Head of caudate nucleus (tissue), 42 donors: ENCODE measurements around the gene FOXL3.
"Not testable (repeated sequence)": the region's sequence is repeated elsewhere in the genome, so short reads cannot be mapped to it uniquely, and the experiment has no call there.

ENCODE experiments used
- DNase-seq, 42 donors: peaks; one replicate each; pipeline versions ENCODE4 v3.0.0 to v3.0.0-alpha.2; 2020 to 2021; ENCODE audit warnings: mixed read lengths in 7 of 42
- intact Hi-C: fragments of 100-400 bp; cut with DNase I; formaldehyde crosslinking; loops from one replicate; pipeline ENCODE4 v1.15.0; 2022

FOXL3 gene

GRCh38 chr7:289756-290553 is at the start of gene FOXL3:
TSS of gene FOXL3 (plus strand) at chr7:290170. CDS start at chr7:290170, 0 bp downstream.
- intact Hi-C loops: no loop called here
- peak in 4 of 42 donors; percentile 6 to 18 (median 8) for DNase-seq

- no peak for DNase-seq
- intact Hi-C loops: no loop called here
Observed at GRCh38 chr7:240887-241421, 49.0 kb upstream of the FOXL3 start.

- DNase-seq: no peak
- intact Hi-C loops: no loop called here
Observed at GRCh38 chr7:241513-241912, 48.5 kb upstream of the FOXL3 start.

DNA sequence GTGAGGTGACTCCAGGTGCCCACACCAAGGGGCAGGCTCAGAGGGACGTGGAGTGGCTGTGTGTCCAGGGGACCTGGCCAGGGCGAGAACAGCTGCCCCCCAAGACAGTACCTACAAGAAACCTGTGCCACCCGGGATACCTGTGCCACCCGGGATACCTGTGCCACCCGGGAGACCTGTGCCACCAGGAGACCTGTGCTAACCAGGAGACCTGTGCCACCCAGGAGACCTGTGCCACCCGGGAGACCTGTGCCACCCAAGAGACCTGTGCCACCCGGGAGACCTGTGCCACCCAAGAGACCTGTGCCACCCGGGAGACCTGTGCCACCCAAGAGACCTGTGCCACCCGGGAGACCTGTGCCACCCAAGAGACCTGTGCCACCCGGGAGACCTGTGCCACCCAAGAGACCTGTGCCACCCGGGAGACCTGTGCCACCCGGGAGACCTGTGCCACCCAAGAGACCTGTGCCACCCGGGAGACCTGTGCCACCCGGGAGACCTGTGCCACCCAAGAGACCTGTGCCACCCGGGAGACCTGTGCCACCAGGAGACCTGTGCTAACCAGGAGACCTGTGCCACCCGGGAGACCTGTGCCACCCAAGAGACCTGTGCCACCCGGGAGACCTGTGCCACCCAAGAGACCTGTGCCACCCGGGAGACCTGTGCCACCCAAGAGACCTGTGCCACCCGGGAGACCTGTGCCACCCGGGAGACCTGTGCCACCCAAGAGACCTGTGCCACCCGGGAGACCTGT is 47.0 kb upstream of the FOXL3 start:
- intact Hi-C loops, DNase-seq: not testable (repeated sequence)

GRCh38 chr7:243580-243978 is 46.4 kb upstream of the FOXL3 start:
- intact Hi-C loops, DNase-seq: not testable (repeated sequence)

DNA sequence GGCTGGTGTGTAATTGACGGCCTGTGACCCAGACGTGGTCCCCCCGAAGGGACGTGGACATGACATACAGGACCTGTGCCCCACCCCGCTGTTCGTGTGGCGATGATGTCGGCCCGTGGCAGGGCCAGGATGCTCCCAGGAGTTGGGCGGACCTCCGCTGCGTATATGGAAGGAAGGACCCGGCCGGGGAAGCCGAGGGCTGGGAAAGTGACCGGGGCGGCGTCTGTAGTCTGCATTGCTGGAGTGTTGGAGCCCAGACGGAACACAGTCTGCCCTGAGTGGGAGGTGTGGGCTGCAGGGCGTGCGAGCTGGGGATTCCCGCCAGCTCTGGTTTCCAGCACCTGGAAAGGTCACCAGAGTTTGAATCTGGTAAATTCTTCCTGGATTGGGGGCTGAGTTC is 45.0 kb upstream of the FOXL3 start:
- intact Hi-C loops: no loop called here
- DNase-seq: no peak

DNA sequence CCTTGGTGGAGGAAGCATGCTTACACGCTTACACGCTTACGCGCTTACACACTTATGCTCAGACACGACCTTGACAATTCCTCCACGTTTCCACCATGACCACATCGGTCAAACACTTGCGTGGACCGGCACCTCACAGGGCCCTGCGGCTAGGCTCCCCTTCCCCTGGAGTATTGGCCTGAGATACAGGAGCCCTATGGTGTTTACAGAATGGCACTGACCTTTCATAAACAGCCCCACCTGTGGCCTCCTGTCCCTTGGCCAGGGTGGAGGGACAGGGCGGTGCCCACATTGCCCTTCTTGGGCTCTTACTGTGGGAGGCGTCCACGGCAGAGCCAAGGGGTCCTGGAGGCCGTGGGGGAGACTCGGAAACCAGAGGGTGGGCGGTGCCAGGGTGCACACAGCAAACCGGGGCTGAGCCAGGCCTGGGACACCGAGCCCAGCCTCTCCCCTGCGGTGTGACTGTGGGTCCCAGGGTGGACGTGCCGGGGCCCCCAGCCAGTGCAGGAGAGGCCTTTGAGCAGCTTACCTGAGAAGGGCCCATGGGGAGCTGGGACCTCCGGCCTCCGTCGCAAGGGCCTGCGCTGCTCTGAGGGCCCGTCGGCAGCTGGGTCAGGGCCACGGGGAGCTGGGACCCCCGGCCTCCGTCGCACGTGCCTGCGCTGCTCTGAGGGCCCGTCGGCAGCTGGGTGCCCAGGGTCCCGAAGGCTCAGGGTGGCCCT is 44.2 kb upstream of the FOXL3 start:
- intact Hi-C loops: no loop called here
- DNase-seq: no peak

DNA sequence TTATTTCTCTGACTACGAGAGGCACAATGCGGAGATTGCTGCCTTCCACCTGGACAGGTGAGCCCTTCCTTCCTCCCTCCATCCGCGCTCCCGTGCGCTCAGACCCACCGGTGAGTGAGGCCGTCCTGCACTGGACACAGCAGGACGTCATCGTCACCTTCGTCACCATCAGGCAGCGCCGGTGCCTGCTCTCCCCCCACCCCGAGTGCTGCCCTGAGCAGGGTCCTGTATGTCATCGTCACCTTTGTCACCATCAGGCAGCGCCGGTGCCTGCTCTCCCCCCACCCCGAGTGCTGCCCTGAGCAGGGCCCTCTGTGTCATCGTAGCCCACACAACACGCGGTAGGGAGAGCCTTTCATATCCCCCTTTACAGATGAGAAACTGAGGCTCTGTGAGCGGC is 43.5 kb upstream of the FOXL3 start:
- no peak for DNase-seq
- intact Hi-C loops: no loop called here

DNA sequence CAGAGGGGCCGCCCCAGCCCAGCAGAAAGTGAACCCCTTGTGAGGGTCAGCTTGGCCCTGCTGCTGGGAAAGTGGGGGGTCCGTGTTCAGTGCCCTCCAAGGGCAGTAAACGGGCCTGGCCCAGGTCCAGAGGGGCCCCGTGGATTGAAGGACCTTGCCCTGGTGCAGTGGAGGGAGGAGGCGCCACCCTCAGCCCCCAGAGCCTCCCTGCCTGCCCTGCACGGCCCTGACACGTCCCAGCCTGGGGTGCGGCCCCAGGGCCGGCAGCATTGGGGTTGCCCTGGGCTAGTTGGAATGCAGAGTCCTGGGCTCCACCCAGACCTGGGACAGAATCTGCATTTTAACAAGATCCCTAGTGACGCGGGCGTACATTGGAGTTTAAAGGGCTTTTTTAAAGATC is 42.8 kb upstream of the FOXL3 start:
- intact Hi-C loops: no loop called here

GRCh38 chr7:247636-248035 is 42.3 kb upstream of the FOXL3 start:
- intact Hi-C loops: no loop called here
- DNase-seq: no peak

More for the DNA sequence above, 42.8 kb upstream of the FOXL3 start:
- DNase-seq: no peak

DNA sequence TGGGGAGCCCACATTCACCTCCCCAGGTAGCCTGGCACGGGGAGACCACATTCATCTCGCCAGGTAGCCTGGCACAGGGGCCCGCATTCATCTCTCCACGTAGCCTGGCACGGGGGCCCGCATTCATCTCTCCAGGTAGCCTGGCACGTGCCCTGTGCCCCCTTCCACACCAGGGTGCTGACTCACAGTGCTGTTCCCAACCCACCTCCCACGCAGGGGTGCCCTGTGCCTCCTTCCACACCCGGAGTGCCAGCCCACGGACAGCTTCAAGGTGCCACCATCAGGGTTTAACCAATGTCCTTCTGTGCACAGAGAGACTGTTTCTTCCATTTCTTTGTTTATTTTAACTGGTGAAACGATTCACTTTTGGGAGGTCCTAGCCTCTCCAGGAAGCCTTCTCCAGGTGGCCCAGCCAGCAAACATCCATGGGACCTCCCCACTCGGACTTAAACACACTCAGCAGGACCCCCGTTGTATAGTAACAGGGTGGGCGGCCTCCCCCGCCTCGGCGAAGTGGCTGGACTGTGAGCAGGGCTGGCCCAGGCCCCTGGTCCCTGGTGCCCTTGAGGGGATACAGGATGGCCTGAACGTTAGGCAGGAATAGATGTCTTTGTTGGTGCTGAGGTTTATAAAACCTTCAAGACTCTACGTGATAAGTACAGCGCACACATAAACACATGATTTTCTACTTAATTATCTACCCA is 41.1 kb upstream of the FOXL3 start:
- DNase-seq: peak in 20 of 42 donors; percentile 33 to 76 (median 52)
- intact Hi-C loops: no loop called here

DNA sequence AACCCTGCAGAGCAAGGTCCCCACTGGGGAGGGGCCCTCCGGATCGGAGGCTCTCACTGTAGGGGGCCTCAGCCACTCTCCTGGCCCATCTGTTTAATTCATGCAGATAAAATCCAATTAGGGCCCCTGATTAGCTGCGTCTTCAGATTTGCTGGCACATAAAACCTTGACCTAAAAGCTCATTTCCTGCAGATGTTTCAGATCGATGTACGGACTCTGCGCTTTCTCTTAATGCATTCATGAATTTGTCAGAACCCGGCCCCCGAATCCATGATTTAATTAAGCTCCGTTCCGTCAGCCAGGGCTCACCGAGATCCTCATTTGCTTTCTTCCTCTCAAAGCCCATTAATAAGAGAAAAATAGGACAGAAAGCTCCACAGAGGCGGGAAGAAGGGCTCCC is 40.0 kb upstream of the FOXL3 start:
- DNase-seq: no peak
- intact Hi-C loops: no loop called here

- no peak for DNase-seq
- intact Hi-C loops: no loop called here
Observed at GRCh38 chr7:250523-250922, 39.4 kb upstream of the FOXL3 start.

GRCh38 chr7:251005-251404 is 39.0 kb upstream of the FOXL3 start:
- intact Hi-C loops: no loop called here
- DNase-seq: no peak

DNA sequence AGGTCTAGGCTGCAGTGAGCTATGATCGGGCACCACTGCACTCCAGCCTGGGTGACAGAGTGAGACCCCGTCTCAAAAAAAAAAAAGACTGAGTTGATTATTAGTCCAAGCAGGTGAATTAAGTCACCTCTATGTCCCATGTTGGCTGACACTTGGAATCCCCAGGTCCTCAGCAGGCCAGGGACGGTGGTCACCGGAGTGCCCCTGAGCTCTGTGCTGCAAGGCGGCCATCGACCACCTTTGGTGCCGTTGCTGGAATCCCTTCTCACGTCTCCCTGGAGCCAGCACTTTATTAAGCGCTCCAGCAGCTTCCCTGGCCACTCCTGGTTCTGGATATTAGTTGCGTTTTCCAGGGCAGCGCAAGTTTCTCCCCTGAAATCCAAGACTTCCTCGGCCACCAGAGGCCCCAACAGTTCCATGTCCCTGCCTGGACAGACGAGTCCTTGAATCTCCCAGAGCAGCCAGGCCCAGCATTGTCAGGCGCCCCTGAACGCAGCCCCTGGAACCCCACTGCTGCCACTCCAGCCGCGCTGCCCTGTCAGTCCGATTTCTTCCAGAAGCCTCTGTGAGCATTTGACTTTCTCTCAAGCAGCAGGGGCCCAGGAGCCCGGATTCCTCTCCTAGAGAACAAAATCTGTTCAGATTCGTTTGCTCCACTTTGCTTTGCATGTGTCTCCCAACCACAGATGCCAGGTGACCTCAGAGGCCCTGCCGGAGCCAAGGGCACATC is 38.4 kb upstream of the FOXL3 start:
- intact Hi-C loops: no loop called here
- DNase-seq: no peak

DNA sequence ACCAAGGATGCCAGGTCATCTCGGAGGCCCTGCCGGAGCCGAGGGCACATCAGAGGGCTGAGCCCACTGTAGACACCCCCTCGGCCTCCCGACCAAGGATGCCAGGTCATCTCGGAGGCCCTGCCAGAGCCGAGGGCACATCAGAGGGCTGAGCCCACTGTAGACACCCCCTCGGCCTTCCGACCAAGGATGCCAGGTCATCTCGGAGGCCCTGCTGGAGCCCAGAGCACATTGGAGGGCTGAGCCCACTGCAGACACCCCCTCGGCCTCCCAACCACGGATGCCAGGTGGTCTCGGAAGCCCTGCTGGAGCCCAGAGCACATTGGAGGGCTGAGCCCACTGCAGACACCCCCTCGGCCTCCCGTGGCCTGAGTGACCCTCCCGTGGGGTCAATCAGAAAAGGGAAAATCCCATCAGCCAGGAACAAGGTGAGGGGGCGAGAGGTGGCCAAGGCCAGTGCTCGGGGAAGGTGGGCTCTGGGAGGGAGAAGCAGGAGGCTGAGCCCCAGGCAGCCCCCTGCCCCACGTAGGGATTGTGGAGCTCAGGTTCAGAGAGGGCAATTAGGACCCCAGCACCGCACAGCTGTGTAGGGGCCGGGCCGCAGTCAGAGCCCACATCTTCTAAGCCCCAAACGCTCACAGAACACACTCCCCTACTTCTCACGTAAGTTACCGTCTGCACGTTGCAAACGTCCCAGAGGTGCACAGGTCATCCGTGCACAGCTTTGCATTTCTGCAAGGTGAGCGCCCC is 37.6 kb upstream of the FOXL3 start:
- intact Hi-C loops: no loop called here
- no peak for DNase-seq

- no peak for DNase-seq
- intact Hi-C loops: no loop called here
Observed at GRCh38 chr7:252981-253380, 37.0 kb upstream of the FOXL3 start.
